K562 (cell line): Measurements from ENCODE around the gene KRT8. TPM values are rescaled to one million over a fixed set of nuclear protein-coding genes. Genes with fewer than 3 reads are reported as not detected.

Source experiments
- EGR1 ChIP-seq: fragments of 450-650 bp; conservative IDR thresholded peaks from 2 replicates; pipeline ENCODE4 v1.6.1; 2017; ENCODE audit warnings: mild to moderate bottlenecking
- FOXJ2 ChIP-seq: fragments of 200-800 bp; sonication (Bioruptor generic); IDR thresholded peaks from 2 replicates; pipeline ENCODE4 v1.6.1; 2016; ENCODE audit warnings: missing genetic modification characterization, missing compliant biosample characterization
- HMGN3 ChIP-seq: IDR thresholded peaks from 2 replicates; pipeline ENCODE4 v1.6.1; 2011; ENCODE audit warnings: borderline replicate concordance, low read depth, mild to moderate bottlenecking, mixed read lengths, low read length; ENCODE audit not compliant: insufficient read length; ENCODE audit errors: extremely low read depth
- KAT7 ChIP-seq: sonication (generic); formaldehyde crosslinking; IDR thresholded peaks from 2 replicates; pipeline ENCODE4 v1.8.0; 2022; ENCODE audit warnings: missing genetic modification reagents, mild to moderate bottlenecking, borderline replicate concordance
- THRAP3 ChIP-seq: fragments of 450-650 bp; IDR thresholded peaks from 2 replicates; pipeline ENCODE4 v1.6.1; 2016; ENCODE audit warnings: mild to moderate bottlenecking, inconsistent platforms, borderline replicate concordance
- ZFP36 ChIP-seq: fragments of 150-350 bp; IDR thresholded peaks from 2 replicates; pipeline ENCODE4 v1.6.1; 2018; ENCODE audit warnings: low read length, low read depth; ENCODE audit not compliant: partially characterized antibody
- ZNF561 ChIP-seq: fragments of 450-650 bp; formaldehyde crosslinking; conservative IDR thresholded peaks from 2 replicates; pipeline ENCODE4 v1.4.0; 2020; ENCODE audit warnings: mild to moderate bottlenecking, moderate library complexity
- ZNF717 ChIP-seq: fragments of 250-450 bp; sonication (Bioruptor Pico); IDR thresholded peaks from 2 replicates; pipeline ENCODE4 v1.5.0; 2021
- polyA plus RNA-seq, 8 experiments: library from polyadenylated mRNA; depleted of rRNA in 4 of 8; stranded (reverse) in 5 of 8; unstranded in 3 of 8; fragments of >200 nt; fragmentation: Nextera tagmentation in 2 of 8; fragmentation: Illumina TruSeq in 1 of 8; extraction: Ambion mirVana in 2 of 8; extraction: Trizol in 1 of 8; gene quantifications; 2 replicates each; pipeline versions ENCODE4 v1.2.1 to v1.2.3, GENCODE V29; 2011 to 2014; ENCODE audit warnings: inconsistent platforms in 1 of 8, missing spikeins in 1 of 8
- total RNA-seq, 7 experiments: library from RNA; depleted of rRNA in 6 of 7; stranded (reverse); fragments of >200 nt in 6 of 7; fragmentation: Illumina TruSeq in 2 of 7; extraction: Trizol in 2 of 7; gene quantifications; 2 replicates each; pipeline versions ENCODE4 v1.2.1 to v1.2.3, GENCODE V29; 2011 to 2021; ENCODE audit warnings: low replicate concordance in 1 of 7
- TF ChIP-seq, protein P1 (sequence below), 3 experiments: fragments of 200-800 bp in 1 of 3; fragments of 250-450 bp in 1 of 3; fragments of 450-650 bp in 1 of 3; sonication (Bioruptor Pico) in 1 of 3; sonication (Bioruptor generic) in 1 of 3; formaldehyde crosslinking in 1 of 3; IDR thresholded peaks; 2 replicates each; pipeline versions ENCODE4 v1.6.1 to v1.8.0; 2016 to 2022; ENCODE audit warnings: mild to moderate bottlenecking in 2 of 3, missing genetic modification characterization in 2 of 3, missing compliant biosample characterization in 1 of 3, moderate library complexity in 1 of 3
- TF ChIP-seq, protein P2 (sequence below): fragments of 450-650 bp; IDR thresholded peaks from 2 replicates; pipeline ENCODE4 v1.6.1; 2016
- TF ChIP-seq, protein P3 (sequence below): fragments of 450-650 bp; IDR thresholded peaks from 2 replicates; pipeline ENCODE4 v1.6.1; 2016; ENCODE audit warnings: mild to moderate bottlenecking, moderate library complexity

KRT8 gene
- total and polyA plus RNA-seq, 9 of the 15 experiments (the other 6 are each of a cell fraction or from before 2014, with no cell fraction given) = 41.5 to 661 (median 260) TPM

DNA sequence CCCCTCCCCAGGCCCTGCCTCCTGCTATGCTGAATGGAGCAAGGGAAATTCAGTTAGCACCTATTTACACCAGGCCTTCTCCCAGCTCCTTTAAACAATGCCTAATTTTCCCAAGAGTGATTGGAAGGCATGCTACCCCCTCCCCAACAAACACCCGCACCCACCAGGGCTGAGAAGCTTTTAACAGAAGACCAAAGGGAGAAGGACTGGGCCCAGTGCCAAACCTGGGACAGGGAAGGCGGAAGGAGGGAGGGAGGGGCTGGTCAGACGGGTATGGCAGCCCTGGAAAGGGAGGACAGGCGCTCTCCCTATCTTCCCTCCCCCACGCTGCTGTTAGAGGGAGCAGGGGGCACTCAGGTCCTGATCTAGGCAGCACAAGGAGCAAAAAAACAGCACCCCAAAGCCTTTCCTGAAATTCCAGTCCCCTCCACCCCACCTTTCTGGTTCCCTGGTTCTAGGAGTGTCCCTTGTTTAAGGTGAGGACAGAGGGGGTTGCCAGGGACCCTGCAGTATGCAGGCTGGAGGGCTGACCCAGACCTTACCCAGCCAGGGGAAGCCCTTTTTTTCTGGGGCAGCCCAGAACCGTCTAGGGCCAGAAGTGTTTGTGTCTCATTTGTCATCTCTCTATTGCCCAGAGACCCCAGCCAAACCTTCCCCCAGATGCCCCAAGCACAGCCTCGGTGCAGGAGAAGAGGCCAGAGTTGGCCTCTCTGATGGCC, 2.4 kb upstream of the KRT8 start (continued):
- TF ChIP-seq EGR1 (no peak), THRAP3 (no peak), KAT7 (CRISPR knock-in tag) (no peak; the same call in 1 of the 2 replicates), HMGN3 (no peak), ZNF717 (CRISPR knock-in tag) (no peak), ZFP36 (no peak), ZNF561 (CRISPR knock-in tag) (no peak), FOXJ2 (no peak)
- TF ChIP-seq, protein P1, sequence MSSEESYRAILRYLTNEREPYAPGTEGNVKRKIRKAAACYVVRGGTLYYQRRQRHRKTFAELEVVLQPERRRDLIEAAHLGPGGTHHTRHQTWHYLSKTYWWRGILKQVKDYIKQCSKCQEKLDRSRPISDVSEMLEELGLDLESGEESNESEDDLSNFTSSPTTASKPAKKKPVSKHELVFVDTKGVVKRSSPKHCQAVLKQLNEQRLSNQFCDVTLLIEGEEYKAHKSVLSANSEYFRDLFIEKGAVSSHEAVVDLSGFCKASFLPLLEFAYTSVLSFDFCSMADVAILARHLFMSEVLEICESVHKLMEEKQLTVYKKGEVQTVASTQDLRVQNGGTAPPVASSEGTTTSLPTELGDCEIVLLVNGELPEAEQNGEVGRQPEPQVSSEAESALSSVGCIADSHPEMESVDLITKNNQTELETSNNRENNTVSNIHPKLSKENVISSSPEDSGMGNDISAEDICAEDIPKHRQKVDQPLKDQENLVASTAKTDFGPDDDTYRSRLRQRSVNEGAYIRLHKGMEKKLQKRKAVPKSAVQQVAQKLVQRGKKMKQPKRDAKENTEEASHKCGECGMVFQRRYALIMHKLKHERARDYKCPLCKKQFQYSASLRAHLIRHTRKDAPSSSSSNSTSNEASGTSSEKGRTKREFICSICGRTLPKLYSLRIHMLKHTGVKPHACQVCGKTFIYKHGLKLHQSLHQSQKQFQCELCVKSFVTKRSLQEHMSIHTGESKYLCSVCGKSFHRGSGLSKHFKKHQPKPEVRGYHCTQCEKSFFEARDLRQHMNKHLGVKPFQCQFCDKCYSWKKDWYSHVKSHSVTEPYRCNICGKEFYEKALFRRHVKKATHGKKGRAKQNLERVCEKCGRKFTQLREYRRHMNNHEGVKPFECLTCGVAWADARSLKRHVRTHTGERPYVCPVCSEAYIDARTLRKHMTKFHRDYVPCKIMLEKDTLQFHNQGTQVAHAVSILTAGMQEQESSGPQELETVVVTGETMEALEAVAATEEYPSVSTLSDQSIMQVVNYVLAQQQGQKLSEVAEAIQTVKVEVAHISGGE (CRISPR knock-in tag; IDR thresholded peaks at IDR 0.05) = no peak
- TF ChIP-seq, protein P2, sequence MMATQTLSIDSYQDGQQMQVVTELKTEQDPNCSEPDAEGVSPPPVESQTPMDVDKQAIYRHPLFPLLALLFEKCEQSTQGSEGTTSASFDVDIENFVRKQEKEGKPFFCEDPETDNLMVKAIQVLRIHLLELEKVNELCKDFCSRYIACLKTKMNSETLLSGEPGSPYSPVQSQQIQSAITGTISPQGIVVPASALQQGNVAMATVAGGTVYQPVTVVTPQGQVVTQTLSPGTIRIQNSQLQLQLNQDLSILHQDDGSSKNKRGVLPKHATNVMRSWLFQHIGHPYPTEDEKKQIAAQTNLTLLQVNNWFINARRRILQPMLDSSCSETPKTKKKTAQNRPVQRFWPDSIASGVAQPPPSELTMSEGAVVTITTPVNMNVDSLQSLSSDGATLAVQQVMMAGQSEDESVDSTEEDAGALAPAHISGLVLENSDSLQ = no peak
- TF ChIP-seq, protein P3, sequence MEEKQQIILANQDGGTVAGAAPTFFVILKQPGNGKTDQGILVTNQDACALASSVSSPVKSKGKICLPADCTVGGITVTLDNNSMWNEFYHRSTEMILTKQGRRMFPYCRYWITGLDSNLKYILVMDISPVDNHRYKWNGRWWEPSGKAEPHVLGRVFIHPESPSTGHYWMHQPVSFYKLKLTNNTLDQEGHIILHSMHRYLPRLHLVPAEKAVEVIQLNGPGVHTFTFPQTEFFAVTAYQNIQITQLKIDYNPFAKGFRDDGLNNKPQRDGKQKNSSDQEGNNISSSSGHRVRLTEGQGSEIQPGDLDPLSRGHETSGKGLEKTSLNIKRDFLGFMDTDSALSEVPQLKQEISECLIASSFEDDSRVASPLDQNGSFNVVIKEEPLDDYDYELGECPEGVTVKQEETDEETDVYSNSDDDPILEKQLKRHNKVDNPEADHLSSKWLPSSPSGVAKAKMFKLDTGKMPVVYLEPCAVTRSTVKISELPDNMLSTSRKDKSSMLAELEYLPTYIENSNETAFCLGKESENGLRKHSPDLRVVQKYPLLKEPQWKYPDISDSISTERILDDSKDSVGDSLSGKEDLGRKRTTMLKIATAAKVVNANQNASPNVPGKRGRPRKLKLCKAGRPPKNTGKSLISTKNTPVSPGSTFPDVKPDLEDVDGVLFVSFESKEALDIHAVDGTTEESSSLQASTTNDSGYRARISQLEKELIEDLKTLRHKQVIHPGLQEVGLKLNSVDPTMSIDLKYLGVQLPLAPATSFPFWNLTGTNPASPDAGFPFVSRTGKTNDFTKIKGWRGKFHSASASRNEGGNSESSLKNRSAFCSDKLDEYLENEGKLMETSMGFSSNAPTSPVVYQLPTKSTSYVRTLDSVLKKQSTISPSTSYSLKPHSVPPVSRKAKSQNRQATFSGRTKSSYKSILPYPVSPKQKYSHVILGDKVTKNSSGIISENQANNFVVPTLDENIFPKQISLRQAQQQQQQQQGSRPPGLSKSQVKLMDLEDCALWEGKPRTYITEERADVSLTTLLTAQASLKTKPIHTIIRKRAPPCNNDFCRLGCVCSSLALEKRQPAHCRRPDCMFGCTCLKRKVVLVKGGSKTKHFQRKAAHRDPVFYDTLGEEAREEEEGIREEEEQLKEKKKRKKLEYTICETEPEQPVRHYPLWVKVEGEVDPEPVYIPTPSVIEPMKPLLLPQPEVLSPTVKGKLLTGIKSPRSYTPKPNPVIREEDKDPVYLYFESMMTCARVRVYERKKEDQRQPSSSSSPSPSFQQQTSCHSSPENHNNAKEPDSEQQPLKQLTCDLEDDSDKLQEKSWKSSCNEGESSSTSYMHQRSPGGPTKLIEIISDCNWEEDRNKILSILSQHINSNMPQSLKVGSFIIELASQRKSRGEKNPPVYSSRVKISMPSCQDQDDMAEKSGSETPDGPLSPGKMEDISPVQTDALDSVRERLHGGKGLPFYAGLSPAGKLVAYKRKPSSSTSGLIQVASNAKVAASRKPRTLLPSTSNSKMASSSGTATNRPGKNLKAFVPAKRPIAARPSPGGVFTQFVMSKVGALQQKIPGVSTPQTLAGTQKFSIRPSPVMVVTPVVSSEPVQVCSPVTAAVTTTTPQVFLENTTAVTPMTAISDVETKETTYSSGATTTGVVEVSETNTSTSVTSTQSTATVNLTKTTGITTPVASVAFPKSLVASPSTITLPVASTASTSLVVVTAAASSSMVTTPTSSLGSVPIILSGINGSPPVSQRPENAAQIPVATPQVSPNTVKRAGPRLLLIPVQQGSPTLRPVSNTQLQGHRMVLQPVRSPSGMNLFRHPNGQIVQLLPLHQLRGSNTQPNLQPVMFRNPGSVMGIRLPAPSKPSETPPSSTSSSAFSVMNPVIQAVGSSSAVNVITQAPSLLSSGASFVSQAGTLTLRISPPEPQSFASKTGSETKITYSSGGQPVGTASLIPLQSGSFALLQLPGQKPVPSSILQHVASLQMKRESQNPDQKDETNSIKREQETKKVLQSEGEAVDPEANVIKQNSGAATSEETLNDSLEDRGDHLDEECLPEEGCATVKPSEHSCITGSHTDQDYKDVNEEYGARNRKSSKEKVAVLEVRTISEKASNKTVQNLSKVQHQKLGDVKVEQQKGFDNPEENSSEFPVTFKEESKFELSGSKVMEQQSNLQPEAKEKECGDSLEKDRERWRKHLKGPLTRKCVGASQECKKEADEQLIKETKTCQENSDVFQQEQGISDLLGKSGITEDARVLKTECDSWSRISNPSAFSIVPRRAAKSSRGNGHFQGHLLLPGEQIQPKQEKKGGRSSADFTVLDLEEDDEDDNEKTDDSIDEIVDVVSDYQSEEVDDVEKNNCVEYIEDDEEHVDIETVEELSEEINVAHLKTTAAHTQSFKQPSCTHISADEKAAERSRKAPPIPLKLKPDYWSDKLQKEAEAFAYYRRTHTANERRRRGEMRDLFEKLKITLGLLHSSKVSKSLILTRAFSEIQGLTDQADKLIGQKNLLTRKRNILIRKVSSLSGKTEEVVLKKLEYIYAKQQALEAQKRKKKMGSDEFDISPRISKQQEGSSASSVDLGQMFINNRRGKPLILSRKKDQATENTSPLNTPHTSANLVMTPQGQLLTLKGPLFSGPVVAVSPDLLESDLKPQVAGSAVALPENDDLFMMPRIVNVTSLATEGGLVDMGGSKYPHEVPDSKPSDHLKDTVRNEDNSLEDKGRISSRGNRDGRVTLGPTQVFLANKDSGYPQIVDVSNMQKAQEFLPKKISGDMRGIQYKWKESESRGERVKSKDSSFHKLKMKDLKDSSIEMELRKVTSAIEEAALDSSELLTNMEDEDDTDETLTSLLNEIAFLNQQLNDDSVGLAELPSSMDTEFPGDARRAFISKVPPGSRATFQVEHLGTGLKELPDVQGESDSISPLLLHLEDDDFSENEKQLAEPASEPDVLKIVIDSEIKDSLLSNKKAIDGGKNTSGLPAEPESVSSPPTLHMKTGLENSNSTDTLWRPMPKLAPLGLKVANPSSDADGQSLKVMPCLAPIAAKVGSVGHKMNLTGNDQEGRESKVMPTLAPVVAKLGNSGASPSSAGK = no peak
